NCI-H1092 (cell line): ENCODE measurements around the gene ABCB4.
A peak's percentile ranks its signal among the peaks of the same experiment; 100 is the strongest.

ENCODE experiments used
- DNase-seq: peaks from one replicate; lab custom pipeline; 2025; lab: John Stamatoyannopoulos, UW

The ABCB4 gene

DNA sequence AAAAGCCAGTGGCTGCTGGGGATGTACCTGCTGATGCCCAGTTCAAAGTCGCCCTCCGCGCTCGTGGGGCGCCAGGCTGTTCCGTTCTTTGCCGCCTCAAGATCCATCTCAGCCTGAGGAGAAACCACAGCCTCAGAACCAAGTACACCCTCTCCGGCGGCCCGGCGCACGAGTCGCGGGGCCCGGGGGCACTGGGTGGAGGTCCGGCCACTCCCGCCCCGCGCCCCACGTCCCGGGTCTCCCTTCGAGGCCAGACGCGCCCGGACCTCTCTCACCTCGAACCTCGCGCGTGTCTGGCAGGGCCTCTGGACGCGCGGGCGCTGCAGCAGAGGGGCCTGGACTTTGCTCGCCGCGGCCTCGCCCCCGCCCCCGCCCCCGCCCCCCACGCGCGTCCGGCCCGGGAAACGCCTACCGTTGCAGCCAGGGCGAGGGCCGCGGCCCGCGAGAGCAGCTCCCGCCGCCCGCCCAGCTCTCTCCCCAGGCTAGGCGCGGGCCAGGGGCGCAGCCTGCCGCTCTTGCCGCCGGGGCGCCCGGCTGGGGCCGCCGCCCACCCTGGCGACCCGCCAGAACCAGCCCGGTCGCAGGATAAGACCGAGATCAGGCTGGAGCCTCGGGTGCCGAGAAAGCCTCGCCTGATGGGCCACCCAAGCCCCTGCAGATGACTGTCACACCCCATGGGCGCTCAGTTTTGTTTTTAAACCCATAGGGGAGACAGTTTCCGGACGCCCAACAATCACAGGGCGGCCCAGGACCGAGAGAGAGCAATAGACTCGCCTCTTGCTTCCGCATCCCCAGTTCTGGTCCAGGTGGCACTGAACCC is at the start of gene ABCB4:
Gene ABCB4 (minus strand): TSS at position 322 of the 820 bp plus-strand sequence. CDS start 215 bp downstream, at position 107.
- DNase-seq: no peak

DNA sequence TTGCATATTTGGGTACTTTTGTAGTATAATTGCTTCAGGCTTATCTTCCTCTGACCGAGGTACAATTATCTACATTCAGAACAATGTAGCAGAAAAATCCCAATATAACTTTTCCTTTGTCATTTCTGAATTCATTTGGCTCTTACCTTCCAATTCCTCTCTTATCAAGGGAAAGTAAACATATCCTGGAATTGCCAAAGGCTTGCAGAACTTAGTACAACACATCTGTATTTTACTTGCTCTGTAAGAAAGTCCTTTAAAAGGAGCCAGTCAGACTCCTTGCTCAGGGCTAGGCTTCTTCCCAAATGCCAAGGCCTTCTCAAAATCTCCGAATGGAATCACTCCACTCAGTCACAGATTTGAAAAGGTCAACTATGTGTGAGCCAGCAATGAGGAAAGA is 43.3 kb upstream of the ABCB4 start:
- no peak for DNase-seq

DNA sequence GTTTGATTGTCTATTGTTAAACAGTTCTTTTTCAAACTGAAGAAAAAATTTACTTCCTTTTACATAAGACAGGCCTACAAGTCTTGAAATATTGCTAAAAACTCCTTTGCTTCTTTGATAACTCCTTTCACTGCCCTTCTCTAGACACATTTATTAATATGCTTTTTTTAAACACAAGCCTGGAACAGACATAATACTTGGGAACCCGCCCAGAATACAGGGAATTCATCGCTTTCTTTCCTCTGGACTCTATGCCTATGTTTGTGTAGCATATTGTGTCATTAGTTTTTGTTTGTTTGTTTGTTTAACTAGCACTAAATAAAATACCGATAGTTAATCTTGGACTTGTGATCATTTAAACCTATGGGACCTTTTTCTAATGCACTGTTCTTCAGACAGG is 42.4 kb upstream of the ABCB4 start:
- DNase-seq: no peak

DNA sequence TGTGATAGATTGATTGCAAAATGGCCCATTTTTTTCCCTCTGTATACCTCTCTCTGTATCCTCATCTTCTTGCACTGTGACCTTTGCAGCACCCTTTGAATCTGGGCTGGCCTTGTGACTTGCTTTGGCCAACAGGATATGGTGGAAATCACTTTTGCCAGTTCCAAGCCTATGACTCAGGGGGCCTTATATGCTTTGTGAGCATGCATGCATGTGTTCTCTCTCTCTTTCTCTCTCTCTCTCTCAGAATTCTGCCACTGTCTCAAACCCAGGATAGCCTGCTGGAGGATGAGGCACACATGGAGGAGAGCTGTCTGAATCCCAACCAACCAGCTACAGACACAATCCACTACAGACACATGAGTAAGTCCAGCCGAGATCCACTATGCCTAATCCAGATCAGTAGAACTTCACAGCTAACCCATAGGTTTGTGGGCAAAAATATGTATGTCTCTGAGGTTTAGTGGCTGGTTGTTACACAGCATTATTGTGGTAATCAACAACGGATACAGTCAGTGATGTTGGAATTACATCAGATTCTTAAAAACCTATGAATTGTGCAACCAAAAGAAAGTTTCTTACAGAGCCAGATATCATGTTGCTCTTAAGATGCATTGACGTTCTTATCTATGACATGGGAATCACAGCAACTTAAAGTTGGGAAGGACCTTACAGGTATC is 41.8 kb upstream of the ABCB4 start:
- no peak for DNase-seq

DNA sequence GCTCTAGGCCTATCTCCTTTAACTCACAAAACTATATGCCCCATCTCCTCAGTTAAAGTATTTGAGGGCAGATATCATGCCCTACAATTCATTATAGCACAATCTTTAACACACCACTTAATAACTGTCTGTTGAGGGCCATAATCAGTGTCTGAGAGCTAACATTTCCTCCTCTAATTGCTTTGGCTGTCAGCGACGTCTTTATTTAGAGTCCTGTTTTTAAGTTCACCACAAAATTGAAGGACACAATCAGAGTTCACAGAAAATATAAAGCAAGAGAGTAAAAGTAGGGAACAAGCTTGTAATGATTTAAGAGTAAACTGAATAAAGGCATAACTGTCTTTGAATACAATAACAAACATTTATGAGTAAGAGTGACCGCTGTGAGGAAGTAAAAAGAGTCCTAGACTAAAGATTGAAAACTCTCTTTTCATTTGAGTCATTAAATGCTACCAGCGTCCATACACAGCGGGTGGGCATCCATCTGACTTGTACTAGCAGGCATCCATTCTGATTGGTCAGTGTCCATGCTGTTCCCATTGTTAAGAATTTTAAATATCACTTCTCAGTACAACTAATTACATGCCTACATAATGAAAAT is 38.4 kb upstream of the ABCB4 start:
- no peak for DNase-seq

DNA sequence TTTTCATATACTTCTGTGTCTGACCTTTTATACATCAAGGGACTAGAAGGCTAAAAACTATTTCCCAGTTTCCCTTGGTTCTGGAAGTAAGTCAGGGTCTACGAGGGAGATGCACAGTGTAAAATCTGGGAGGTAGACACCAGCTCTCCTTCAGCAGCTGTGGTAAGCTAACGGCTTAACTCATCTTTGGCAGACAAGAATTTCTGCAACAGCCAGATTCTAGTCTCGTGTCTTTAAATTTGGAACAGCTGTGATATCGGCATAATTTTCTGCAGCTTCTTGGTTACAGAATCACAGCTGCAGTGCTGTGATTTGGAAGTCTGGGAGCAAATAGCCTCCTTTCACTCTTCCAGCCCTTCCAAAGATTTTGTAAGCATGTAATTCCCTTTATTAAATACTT is 37.4 kb upstream of the ABCB4 start:
- DNase-seq: no peak

DNA sequence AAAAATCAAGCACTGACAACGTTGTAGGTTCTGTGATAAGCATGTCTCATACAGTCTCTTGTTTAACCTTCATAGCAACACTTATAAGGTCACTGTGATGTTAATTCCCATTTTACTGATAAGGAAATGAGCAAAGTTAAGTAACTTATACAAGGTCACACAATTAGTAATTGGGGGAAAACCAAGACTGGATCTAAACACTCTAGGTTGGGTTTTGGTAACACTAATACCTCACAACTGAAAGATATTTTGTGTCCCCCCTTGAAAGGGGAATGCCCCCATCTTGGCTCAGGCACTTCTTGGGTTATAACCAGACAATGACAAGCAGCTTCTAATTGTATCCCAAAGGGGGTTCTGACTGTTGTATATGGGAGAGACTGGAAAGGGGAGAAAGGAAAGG is 36.0 kb upstream of the ABCB4 start:
- DNase-seq: no peak

DNA sequence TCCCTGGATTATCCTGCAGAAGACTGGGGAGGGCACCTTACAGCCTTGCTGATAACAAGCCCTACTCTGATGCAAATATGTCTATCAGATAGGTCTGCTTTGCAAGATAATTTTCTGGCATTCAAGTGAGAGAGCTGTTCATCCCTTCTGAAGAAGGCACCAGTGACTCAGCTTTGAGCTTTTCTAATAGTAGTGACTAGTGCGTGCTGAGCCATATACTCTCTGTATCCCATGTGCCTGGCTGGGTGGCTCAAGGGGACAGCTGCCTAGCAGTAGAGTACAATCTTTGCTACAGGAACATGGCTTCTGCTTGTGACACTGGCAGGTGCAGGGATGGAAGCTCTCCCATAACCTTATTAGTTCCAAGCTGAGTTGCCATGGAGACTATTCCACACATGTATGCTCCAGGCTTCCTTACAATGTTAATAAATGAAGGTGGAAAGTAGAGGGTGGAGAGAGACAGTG is 35.0 kb upstream of the ABCB4 start:
- DNase-seq: peak; percentile 71

DNA sequence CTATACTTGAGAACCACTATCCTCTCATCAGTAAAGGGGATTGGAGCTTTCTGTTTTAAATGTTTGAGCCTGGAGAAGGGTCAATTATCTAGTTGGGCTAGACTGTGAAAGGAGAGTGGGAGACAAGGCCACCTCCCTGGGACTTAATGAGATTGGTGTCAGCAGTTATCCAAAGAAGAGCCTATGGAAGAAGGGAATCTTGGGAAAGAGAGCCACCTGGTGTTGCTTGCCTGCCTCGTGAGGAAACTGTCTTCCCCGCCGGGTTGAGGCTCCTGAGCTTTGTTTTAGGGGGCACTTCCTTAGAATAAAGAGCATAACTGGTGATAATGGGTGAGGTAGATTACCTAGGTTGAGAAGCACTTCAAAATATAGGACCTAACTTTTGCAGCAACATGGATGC is 32.0 kb upstream of the ABCB4 start:
- no peak for DNase-seq

DNA sequence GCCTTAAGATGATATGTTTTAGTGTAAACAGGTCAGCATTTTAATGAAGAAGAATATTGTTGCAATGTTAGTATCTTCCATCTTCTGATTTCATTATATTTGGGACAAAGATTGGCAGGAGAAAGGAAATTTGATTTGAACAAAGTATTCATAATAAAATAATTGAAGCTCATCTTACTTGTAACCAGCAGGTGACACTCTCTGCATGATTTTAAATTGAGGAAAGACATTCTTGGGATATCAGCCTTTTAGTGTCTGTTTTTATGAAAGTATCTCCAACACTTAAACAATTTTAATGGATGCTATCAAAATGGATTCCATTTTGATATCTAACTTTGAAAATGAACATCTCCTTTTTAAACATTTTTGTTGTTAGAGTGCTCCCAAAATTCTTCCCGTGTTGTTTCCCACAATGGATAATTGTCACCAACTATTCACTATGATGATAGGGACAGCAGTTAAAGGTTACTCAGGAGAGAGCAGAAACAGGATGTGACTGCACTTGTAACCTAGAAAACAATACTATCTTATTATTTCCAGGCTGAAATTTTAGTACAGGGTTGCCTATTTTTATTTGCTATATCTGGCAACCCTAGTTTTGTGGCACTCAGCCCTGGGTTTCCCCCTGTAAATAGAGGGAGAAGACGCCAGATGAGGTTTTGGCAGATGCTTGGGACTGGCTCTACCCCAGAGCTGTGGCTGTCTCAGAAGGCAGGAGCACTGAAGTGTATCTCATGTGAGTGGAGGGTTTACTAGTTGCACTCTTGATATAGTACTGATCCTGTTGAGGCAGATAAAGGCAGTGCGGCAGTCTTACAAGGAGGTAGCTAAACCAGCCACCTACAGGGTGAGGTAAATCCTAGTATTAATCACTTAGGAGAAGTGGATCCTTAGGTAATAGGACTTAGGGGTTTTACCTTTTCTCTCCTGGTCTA is 31.0 kb upstream of the ABCB4 start:
- no peak for DNase-seq

DNA sequence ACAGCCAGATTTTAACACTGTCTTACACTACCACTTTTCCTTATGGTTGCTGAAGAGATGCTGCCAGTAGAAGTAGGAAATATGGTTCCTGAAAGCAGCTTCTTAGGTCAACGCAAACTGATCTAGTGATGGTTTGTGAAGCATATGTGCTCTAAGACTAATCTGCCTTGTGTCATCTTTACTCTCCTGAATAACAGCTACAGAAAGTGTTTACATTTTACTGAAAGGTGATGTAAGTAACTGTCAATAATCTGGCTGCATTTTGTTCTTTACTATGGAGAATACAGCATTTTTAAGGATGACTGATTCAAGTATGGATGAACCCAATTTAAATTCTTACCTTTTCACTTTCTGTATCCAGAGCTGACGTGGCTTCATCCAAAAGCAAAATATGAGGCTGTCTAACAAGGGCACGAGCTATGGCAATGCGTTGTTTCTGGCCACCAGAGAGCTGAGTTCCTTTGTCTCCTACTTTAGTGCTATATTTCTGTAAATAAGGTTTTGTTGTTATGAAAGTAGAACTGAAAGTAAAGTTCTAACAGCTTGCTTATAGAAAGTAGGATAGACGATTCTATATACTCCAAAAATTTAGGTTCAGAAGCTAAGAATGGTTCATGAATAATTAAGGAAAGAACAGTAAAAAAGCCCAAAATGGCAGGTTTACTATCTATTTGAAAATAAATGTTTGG is 30.2 kb upstream of the ABCB4 start:
- DNase-seq: no peak

DNA sequence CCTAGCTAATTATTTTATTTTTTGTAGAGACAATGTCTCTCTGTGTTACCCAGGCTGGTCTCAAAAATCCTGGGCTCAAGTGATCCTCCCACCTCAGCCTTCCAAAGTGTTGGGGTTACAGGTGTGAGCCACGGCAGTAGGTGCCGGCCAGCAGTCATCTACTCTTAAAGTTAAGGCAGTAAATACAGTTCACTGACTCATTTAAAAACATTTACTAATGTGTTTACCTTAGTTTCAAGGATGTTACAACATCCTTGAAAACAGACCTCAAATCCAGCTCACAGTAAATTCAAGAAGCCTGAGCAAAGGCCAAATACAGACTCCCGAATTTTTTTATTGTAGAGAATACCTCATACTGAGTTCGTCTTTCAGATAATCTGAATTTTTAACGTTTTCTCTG is 29.6 kb upstream of the ABCB4 start:
- no peak for DNase-seq

DNA sequence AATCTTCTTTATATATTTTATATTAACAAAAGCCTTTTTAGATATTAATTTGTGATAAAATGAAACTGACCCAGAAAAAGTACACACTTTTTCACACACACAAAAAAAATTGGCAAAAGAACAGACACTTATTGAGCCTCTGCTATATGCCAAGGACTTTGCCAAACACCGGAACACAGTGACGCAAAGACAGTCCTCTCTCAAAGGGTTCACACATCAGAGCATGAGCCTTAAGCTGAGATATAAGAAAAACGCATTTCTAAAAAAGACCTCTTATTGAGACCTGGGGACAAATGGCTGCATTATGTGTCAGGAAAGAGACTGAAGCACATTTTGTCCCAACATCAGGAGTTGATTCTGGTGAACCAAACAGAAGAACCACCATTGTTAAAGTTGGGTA is 24.0 kb upstream of the ABCB4 start:
- DNase-seq: no peak

DNA sequence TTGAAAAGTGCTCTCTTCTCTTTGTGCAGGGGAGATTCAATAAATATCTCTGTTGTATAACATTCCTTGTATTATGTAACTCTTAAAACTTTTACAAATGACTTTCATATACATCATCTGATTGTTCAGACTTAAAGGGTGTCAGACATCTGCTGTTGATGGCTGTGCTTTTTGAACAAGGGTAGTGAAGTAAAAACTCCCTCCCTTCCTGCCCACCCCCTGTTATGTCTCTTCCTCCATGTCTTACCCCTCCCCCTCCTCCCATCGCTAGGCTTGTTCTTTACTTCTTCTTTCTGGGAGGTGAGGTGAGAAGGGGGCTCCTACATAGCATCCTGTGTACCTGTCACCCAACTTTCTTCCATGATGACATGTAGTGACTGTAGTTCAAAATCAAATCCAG is 23.4 kb upstream of the ABCB4 start:
- no peak for DNase-seq

DNA sequence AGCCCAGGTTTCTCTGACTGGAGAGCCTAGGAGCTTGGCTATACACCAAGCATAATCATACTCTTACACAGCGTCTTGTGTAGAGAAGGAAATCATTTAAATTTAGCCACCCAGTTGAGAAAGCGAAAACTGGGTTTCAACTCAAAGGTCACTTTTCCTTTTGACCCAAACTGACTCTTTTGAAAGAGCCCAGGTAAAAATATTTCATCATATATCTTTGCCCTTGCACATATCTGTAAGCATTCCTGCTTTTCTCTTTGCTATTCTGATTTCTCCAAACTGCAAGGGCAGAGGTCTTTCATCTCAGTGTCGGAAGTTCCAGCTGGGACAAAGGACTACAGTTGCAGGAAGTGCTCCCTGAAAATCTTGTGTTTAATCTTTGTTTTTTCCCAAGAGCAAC is 22.0 kb upstream of the ABCB4 start:
- no peak for DNase-seq

DNA sequence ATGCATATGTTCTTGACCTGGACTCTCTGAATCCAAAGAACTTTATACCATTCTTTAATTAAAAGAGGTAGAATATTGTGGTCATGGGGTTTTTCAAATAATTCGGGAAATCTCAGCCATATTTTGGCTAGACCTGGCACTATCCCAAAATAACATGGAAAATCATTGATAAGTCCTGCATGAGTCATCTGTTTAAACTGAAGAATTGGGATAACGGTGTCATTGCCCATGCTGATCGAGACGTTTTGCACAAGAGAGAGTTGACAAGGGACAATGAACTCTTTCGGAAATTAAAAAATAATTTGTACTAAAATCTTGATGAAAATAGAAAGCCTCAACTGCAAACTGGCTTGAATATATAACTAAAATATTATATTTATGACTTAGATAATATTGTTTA is 19.9 kb upstream of the ABCB4 start:
- no peak for DNase-seq

DNA sequence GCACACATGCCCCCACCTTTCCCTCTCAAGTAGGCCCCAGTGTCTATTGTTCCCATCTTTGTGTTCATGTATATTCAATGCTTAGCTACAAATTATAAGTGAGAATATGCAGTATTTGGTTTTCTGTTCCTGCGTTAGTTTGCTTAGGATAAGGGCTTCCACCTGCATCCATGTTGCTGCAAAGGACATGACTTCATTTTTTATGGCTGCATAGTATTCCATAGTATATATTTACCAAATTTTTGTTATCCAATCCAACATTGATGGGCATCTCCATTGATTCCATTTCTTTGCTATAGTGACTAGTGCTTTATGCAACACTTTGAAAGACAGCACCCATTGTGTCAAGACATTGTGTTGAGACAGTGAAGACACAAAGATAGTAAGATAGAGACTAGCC is 19.0 kb upstream of the ABCB4 start:
- DNase-seq: no peak

DNA sequence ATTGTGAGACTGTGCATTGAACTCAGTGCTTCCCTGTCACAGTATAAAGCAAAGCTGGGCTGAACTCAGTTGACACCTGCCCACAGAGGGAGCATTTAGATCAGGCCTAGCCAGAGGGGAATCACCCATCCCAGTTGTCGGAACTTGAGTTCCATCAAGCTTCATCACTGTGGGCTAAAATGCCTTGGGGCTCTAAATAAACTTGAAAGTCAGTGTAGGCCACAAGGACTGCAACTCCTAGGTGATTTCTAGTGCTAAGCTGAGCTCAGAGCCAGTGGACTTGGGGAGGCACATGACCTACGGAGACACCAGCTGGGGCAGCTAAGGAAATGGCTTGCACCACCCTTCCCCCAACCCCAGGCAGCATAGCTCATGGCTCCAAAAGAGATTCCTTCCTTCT is 7.7 kb upstream of the ABCB4 start:
- DNase-seq: no peak

DNA sequence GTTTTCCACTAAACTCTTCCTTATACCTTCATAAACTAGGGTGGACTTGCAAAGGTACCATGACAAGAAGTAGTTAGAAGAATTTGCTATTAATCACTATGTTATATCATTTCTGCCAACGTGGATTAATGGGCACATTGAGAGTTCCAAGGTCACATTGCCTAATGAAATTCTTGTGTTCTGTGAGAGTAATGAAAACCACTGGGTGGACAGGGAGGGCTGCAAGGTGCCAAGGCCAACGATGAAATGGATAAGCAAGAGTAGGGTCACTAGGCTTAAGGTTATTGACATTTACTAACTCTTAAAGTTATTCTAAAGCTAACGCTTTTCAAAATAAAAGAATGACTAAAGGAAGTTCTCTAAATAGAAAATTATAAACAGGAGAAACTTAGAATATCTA is 6.6 kb upstream of the ABCB4 start:
- DNase-seq: no peak

DNA sequence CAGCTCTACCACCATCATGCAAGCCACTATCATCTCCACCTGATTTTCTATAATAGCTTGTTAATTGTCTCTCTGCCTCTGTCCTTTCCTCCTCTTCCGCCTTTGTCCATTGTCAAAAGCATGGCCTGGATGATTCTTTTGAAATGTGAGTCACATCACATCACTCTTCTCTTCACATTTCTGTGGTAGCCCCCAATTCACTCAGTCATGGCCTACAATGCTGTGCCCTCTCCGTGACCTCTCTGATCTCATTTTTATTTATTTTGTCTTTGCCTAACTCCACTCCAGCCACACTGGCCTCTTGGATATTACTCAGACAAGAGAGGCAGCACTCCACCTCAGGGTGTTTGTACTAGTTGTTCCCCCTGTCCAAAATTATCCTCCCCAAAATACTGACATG is 4.9 kb upstream of the ABCB4 start:
- DNase-seq: no peak

DNA sequence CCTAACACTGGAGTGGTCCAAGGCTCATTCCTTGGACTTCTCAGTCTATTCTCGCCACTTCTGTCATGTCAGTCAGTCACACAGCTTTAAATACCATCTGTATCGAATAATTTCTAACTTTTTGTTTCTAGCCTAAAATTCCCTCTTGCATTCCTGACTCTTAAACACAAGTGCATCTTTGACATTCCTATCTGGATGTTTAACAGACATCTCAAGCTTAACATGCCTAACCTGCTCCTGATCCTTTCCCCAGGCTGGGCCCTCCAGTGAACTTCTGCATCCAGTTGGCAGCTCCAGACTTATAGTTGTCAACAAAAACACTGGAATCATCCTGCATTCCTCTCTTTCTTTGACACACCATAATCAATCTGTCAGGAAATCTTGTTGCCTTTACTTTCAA is 4.5 kb upstream of the ABCB4 start:
- no peak for DNase-seq

DNA sequence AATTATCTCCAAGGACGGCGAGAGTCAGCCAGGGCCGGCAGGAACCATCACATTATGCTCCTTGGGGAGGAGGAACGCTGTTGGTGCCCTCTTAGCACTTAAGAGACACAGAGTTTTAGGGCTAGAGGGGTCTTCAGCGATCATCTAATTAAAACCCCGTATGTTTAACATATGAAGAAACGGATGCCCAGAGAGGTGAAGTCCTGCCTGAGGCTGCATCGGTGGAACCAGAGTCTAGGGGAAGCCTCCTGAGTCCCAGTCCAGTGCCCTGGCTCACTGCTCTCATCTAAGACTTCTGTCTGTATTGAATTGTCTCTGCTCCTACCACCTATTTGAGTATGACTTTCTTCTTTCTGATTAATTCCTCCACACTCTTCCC is 688 bp upstream of the ABCB4 start:
- no peak for DNase-seq
